Endothelial cell (in vitro differentiated cells): ENCODE results near the gene HRH4. TPM values are rescaled to one million over a fixed set of nuclear protein-coding genes. Genes with fewer than 3 reads are reported as not detected.
A peak's percentile ranks its signal among the peaks of the same experiment; 100 is the strongest.

ENCODE experiments used
- DNase-seq: peaks from one replicate; pipeline ENCODE4 v3.0.0; 2021; ENCODE audit warnings: low spot score
- H3K27ac Mint-ChIP-seq: one replicate; pipeline ENCODE4 v1.8.0; 2021; ENCODE audit warnings: mixed read lengths, inconsistent platforms; ENCODE audit not compliant: unreplicated experiment
- H3K27me3 Mint-ChIP-seq: one replicate; pipeline ENCODE4 v1.8.0; 2021; ENCODE audit warnings: mild to moderate bottlenecking, moderate library complexity, mixed read lengths, inconsistent platforms; ENCODE audit not compliant: unreplicated experiment
- H3K36me3 Mint-ChIP-seq: one replicate; pipeline ENCODE4 v1.8.0; 2021; ENCODE audit warnings: mild to moderate bottlenecking, low read depth, mixed read lengths, inconsistent platforms; ENCODE audit not compliant: unreplicated experiment
- H3K4me1 Mint-ChIP-seq: one replicate; pipeline ENCODE4 v1.8.0; 2021; ENCODE audit warnings: mild to moderate bottlenecking, mixed read lengths, inconsistent platforms; ENCODE audit not compliant: unreplicated experiment
- H3K4me3 Mint-ChIP-seq: one replicate; pipeline ENCODE4 v1.8.0; 2021; ENCODE audit warnings: mild to moderate bottlenecking, mixed read lengths, inconsistent platforms; ENCODE audit not compliant: unreplicated experiment
- H3K9me3 Mint-ChIP-seq: one replicate; pipeline ENCODE4 v1.8.0; 2021; ENCODE audit warnings: mixed read lengths, inconsistent platforms; ENCODE audit not compliant: unreplicated experiment
- total RNA-seq: library from RNA; stranded (reverse); fragmentation: NEBNext Ultra II Directional; extraction: Animal tissue kit (Norgen Biotek cat#: 25700); gene quantifications from one replicate; pipeline ENCODE4 v1.2.1, GENCODE V29; 2021; ENCODE audit not compliant: unreplicated experiment
- TF ChIP-seq, protein P1 (sequence below): fragments of 200-600 bp; sonication (generic); IDR thresholded peaks from one replicate; pipeline ENCODE4 v1.5.0; 2021; ENCODE audit warnings: antibody characterized with exemption; ENCODE audit not compliant: unreplicated experiment

HRH4 gene
- total RNA-seq, 1 donor from 2014 or later: not detected

DNA sequence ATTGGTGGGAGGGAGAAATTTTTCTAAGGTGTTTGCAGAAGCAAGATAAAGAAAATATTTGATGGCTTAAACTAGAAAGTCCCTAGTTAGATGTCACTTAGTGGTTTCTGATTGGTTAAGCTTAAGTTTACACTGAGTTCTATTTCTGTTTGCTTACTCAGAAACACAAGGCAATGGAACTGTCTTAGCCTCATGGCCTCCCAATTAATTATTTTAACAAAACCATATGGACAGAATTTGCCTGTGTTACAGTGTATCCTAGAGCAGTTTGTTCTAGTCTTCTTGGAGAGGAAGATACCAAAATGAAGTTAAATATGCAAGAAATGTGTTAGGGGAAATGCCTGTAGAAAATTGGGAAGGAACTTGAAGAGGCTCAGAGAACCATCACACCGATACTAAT, 38.6 kb upstream of the HRH4 start:
- no peak for DNase-seq
- no peak overlapping the region for H3K4me3 Mint-ChIP-seq

GRCh38 chr18:24426073-24426397, 34.4 kb upstream of the HRH4 start:
- Mint-ChIP-seq H3K4me1 (peaks cover 20% of the 10 kb centered on the region), H3K27me3 (peaks cover 3% of the 10 kb centered on the region), H3K36me3 (no peaks in the 10 kb centered on the region), H3K27ac (peak overlapping the region; percentile 88), H3K9me3 (no peaks in the 10 kb centered on the region), H3K4me3 (peak overlapping the region; percentile 91)
- DNase-seq: no peak
- TF ChIP-seq, protein P1, sequence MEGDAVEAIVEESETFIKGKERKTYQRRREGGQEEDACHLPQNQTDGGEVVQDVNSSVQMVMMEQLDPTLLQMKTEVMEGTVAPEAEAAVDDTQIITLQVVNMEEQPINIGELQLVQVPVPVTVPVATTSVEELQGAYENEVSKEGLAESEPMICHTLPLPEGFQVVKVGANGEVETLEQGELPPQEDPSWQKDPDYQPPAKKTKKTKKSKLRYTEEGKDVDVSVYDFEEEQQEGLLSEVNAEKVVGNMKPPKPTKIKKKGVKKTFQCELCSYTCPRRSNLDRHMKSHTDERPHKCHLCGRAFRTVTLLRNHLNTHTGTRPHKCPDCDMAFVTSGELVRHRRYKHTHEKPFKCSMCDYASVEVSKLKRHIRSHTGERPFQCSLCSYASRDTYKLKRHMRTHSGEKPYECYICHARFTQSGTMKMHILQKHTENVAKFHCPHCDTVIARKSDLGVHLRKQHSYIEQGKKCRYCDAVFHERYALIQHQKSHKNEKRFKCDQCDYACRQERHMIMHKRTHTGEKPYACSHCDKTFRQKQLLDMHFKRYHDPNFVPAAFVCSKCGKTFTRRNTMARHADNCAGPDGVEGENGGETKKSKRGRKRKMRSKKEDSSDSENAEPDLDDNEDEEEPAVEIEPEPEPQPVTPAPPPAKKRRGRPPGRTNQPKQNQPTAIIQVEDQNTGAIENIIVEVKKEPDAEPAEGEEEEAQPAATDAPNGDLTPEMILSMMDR: no peak

More for the DNA sequence above, 38.6 kb upstream of the HRH4 start:
- Mint-ChIP-seq H3K27me3 (peaks cover 4% of the 10 kb centered on the region), H3K27ac (peak overlapping the region; percentile 32), H3K4me1 (peaks cover 8% of the 10 kb centered on the region), H3K9me3 (no peaks in the 10 kb centered on the region), H3K36me3 (no peaks in the 10 kb centered on the region)
- TF ChIP-seq, protein P1: no peak

DNA sequence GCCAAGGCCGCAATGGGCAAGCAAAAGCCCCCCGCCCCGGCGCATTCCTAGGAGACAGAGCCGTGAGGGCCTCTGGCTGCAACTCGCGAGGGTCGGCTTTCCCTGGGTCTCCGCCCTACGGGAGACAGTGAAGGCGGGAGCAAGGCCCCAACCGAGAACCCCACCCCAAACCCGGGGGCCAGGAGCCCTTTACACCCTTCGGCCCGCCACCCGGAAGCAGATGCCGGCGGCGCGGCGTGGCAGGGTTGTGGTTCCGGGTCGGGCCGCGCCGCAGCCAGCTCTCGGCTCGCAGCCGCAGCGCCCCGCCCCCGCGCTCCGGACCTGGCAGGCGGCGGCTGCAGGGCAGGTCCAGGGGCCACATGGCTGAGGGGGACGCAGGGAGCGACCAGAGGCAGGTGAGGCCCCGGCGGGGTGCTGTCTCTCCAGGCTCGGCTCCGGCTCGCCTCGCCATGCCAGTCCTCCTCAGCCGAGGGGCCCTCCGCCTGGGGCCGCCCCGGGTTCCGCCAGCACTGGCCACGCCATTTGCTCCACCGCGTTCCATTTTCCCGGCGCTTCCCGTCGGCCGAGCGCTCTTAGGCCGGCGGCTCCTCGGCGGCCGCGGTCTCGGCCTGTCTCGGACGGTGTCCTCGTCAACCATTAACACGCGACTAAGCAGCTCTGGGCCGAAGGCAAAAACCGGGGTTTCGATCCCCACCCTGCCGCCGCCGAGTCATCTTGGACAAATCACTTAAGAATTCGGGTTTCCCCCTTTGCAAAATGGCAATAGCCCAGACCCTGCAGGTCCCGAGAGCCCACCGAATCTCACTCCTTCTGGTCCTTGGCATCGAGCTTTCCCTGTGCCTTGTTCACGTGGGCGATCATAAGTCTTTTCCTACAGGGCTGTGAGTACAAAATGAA, 33.8 kb upstream of the HRH4 start, which contains the start of gene IMPACT:
IMPACT (plus strand) TSS at position 273 of the 897 bp plus-strand sequence; CDS start at position 360, 87 bp downstream.
- Mint-ChIP-seq H3K27ac (peak within 1 kb of the TSS; percentile 88), H3K9me3 (no peaks in the 10 kb centered on the region), H3K4me3 (peak within 1 kb of the TSS; percentile 95), H3K4me1 (peaks cover 17% of the 10 kb centered on the region), H3K27me3 (peaks cover 3% of the 10 kb centered on the region), H3K36me3 (no peaks in the 10 kb centered on the region)
- DNase-seq: peak; percentile 90
- TF ChIP-seq, protein P1: no peak

DNA sequence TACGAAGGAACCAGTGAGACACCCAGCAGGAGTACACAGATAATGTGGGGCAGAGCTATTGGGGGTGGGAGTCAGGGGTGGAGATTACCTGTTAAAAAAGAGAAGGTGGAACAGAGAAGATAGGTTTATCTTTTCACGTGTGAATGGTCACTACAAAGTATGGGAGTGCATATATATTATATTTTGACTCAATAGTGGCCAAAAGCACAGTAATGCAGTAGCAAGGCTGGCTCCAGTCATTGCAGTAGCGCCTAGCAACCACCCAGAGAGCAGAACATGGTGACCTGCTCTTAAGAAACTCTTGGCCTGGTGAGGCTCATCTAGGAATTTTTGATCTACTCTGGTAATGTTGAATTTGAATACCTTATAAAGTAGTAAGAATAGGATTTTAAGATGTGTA, 33.0 kb upstream of the HRH4 start:
- Mint-ChIP-seq H3K36me3 (peaks cover 1% of the 10 kb centered on the region), H3K9me3 (no peaks in the 10 kb centered on the region), H3K27ac (peak overlapping the region; percentile 87), H3K4me3 (peak overlapping the region; percentile 95), H3K27me3 (no peaks in the 10 kb centered on the region), H3K4me1 (peaks cover 14% of the 10 kb centered on the region)
- TF ChIP-seq, protein P1: no peak
- DNase-seq: no peak

DNA sequence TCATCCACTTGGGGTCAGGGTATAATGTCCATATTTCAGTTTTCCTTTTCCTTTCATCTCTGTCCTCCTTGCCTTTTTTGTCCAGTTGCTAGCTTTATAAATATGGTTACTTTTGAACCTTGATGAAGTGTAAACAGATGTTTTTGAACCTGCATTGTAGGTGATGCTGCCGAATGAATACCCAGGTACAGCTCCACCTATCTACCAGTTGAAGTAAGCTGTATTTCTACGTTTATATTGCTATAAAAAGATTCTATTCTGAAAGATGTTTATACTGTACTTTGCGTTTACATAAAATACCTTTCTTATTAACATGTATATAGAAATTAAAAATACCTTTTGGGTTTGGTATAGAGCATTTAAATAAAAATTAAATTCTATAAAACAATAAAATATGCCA, 31.7 kb upstream of the HRH4 start:
- TF ChIP-seq, protein P1: no peak
- H3K4me1 Mint-ChIP-seq: peaks cover 14% of the 10 kb centered on the region
- H3K4me3 Mint-ChIP-seq: no peak overlapping the region
- no peak overlapping the region for H3K27ac Mint-ChIP-seq
- no peaks in the 10 kb centered on the region for H3K9me3 Mint-ChIP-seq
- no peaks in the 10 kb centered on the region for H3K27me3 Mint-ChIP-seq
- H3K36me3 Mint-ChIP-seq: peaks cover 6% of the 10 kb centered on the region
- no peak for DNase-seq
